Colonic mucosa (tissue), 4 donors: ENCODE results near the gene JPT2. TPM values are rescaled to one million over a fixed set of nuclear protein-coding genes. Genes with fewer than 3 reads are reported as not detected.

ENCODE experiments used
- DNase-seq: peaks from one replicate; pipeline ENCODE4 v3.0.0-alpha.2; 2020
- H3K27ac ChIP-seq: fragments of 200-600 bp; one replicate; pipeline ENCODE4 v1.8.0; 2021
- H3K27me3 ChIP-seq: fragments of 200-600 bp; one replicate; pipeline ENCODE4 v1.8.0; 2021
- H3K36me3 ChIP-seq: fragments of 200-600 bp; one replicate; pipeline ENCODE4 v1.8.0; 2021
- H3K4me1 ChIP-seq: fragments of 200-600 bp; one replicate; pipeline ENCODE4 v1.8.0; 2021; ENCODE audit warnings: mild to moderate bottlenecking
- H3K4me3 ChIP-seq: fragments of 200-600 bp; one replicate; pipeline ENCODE4 v1.8.0; 2021
- H3K9ac ChIP-seq, 2 donors: one replicate each; pipeline ENCODE4 v1.7.0; 2013; ENCODE audit warnings: control low read depth in 2 of 2, low read depth in 2 of 2, low read length in 2 of 2
- H3K9me3 ChIP-seq: fragments of 200-600 bp; one replicate; pipeline ENCODE4 v1.8.0; 2021
- intact Hi-C: fragments of 100-400 bp; cut with DNase I; formaldehyde crosslinking; loops from one replicate; pipeline ENCODE4 v1.14.1; 2022
- total RNA-seq, 2 donors: library from RNA; stranded (reverse); fragmentation: NEBNext Ultra II Directional in 1 of 2; extraction: Animal tissue kit (Norgen Biotek cat#: 25700) in 1 of 2; gene quantifications; one replicate each; pipeline ENCODE4 v1.2.1, GENCODE V29; 2021
- TF ChIP-seq, protein P1 (sequence below): fragments of 200-600 bp; IDR thresholded peaks from one replicate; pipeline ENCODE4 v1.8.0; 2022; ENCODE audit warnings: antibody characterized with exemption, mild to moderate bottlenecking
- donor health status: healthy.
- donor health status: DM: no; HTN: no; CAD: no.
- donor health status: DM: no; HTN: no; CAD: no.

Gene JPT2
- total RNA-seq, 2 donors from 2014 or later: 53.5 to 123 TPM

DNA sequence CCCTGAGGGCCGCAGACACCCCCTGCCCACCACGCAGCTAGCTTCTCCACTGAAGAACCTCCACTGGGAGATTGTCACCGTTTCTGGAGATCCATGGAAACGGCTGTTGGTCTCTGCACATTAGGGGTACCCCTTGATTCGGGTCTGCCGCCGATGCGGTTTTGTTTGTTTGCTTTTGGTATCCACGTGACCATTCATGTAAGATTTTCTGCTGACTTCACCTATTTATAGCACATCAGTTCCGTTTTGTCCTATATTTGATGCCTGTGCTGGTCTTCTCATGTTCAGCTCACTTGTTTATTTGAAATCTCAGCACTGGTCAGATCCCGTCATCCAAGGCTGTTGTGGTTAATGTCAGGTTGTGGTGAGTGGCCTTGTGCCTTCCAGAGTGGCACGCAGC lies 44.8 kb upstream of the JPT2 start:
- H3K36me3 ChIP-seq: no peaks in the 10 kb centered on the region
- H3K9ac ChIP-seq: no peak overlapping the region
- no peaks in the 10 kb centered on the region for H3K4me1 ChIP-seq
- DNase-seq: no peak
- no peaks in the 10 kb centered on the region for H3K9me3 ChIP-seq
- no peaks in the 10 kb centered on the region for H3K27me3 ChIP-seq
- no peak overlapping the region for H3K27ac ChIP-seq
- TF ChIP-seq, protein P1, sequence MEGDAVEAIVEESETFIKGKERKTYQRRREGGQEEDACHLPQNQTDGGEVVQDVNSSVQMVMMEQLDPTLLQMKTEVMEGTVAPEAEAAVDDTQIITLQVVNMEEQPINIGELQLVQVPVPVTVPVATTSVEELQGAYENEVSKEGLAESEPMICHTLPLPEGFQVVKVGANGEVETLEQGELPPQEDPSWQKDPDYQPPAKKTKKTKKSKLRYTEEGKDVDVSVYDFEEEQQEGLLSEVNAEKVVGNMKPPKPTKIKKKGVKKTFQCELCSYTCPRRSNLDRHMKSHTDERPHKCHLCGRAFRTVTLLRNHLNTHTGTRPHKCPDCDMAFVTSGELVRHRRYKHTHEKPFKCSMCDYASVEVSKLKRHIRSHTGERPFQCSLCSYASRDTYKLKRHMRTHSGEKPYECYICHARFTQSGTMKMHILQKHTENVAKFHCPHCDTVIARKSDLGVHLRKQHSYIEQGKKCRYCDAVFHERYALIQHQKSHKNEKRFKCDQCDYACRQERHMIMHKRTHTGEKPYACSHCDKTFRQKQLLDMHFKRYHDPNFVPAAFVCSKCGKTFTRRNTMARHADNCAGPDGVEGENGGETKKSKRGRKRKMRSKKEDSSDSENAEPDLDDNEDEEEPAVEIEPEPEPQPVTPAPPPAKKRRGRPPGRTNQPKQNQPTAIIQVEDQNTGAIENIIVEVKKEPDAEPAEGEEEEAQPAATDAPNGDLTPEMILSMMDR: no peak
- no peak overlapping the region for H3K4me3 ChIP-seq
- intact Hi-C loops: no loop called here

DNA sequence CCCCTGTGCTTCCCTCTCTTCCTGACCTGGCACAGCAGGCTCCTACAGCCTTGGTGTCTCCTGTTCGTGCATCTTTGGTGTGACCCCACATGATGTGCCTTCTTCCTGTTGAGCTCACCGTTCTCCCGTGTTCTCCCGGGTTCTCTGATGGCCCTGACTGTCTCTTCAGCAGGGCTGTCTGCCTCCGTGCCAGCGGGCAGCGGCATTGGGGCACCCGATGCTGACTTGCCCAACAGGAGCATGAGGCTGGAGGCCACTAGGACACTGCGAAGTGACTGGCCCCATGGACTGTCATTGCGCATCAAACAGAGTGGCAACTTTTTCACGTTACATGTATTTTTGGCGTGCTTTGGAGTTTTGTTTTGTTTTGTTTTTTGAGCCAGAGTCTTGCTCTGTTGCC lies 43.5 kb upstream of the JPT2 start:
- Histone ChIP-seq H3K36me3 (peaks cover 4% of the 10 kb centered on the region), H3K4me1 (no peaks in the 10 kb centered on the region), H3K4me3 (no peak overlapping the region), H3K27me3 (no peaks in the 10 kb centered on the region), H3K9ac (no peak overlapping the region), H3K9me3 (no peaks in the 10 kb centered on the region), H3K27ac (no peak overlapping the region)
- intact Hi-C loops: no loop called here
- no peak for DNase-seq
- TF ChIP-seq, protein P1: no peak

DNA sequence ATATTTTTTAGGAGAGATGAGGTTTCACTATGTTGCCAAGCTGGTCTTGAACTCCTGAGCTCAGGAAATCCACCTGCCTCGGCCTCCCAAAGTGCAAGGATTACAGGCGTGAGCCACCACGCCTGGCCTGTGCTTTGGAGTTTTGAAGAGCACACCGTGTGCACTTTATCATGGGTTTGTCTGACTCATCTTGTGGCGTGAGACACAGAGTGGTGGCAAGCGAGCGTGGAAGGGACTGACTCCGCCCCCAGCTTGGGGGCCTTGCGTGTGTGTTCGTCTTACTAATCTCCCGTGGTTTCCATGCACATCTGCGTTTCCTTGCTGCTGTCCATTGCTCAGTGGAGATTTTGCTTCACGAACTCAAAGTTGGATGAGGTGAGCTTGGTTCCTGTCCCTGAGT lies 43.0 kb upstream of the JPT2 start:
- Histone ChIP-seq H3K9me3 (no peaks in the 10 kb centered on the region), H3K27me3 (no peaks in the 10 kb centered on the region), H3K9ac (no peak overlapping the region), H3K36me3 (peaks cover 7% of the 10 kb centered on the region), H3K4me1 (no peaks in the 10 kb centered on the region), H3K4me3 (no peak overlapping the region), H3K27ac (no peak overlapping the region)
- intact Hi-C loops: no loop called here
- DNase-seq: no peak
- TF ChIP-seq, protein P1: no peak

DNA sequence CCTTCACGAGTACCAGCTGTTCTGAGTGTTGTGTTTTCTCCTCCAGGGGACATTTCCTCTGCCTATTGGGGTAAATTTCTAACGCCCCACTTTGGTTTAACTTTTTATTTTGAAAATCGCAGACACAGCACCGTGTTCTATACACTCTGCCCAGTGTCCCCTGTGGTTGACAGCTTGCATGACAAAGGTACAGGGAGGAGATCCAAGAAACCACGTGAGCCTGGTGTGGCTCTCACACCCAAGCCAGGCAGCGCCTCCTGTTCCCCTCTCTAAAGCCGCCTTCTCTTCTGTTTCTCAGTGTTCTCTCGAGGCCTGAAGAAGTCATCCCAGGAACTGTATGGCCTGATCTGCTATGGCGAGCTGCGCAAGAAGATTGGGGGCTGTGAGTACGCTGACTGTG lies 40.6 kb upstream of the JPT2 start:
- DNase-seq: no peak
- Histone ChIP-seq H3K9me3 (no peaks in the 10 kb centered on the region), H3K27me3 (no peaks in the 10 kb centered on the region), H3K36me3 (peaks cover 17% of the 10 kb centered on the region), H3K9ac (no peak overlapping the region), H3K4me3 (no peak overlapping the region), H3K27ac (no peak overlapping the region), H3K4me1 (no peaks in the 10 kb centered on the region)
- intact Hi-C loops: no loop called here
- TF ChIP-seq, protein P1: no peak

DNA sequence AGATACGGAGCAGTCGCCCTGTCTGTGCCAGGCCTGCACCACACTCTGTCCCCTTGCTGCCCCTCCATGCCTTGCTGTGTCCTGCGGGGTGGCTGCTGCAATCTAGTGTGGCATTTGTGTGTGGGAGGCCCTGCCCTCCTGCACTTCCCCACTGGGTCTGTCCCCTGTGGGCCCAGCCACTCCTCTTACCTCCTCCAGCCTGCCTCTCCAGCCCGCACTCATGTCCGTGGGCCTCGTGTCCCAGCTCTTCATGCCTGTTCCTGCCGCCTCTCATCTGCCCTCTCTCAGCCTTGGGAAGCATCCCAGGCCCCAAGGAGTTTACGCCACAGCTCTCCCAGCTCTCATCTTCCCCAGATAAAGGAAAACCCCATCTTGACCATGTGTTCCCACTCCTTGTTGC lies 39.3 kb upstream of the JPT2 start:
- Histone ChIP-seq H3K4me3 (no peak overlapping the region), H3K4me1 (no peaks in the 10 kb centered on the region), H3K27me3 (no peaks in the 10 kb centered on the region), H3K27ac (no peak overlapping the region), H3K9ac (no peak overlapping the region), H3K36me3 (peaks cover 21% of the 10 kb centered on the region), H3K9me3 (no peaks in the 10 kb centered on the region)
- intact Hi-C loops: no loop called here
- DNase-seq: no peak
- TF ChIP-seq, protein P1: no peak

DNA sequence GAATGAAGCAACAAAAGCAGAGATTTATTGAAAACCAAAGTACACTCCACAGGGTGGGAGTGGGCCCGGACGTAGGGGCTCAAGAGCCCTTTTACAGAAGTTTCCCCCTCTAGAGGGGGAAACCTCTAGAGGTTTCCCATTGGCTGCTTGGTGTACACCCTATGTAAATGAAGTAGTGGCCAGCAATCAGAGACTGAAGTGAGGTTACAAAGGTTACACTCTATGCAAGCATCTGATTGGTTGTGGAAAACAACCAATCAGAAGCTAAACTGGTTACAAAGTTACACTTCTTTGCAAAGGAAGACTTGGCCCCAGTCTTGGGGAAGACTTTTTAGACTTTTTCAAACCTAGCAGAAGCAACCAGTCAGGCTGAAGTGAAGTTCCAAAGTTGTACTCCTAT lies 38.8 kb upstream of the JPT2 start:
- H3K4me3 ChIP-seq: no peak overlapping the region
- no peaks in the 10 kb centered on the region for H3K4me1 ChIP-seq
- no peak for DNase-seq
- intact Hi-C loops: no loop called here
- H3K36me3 ChIP-seq: peaks cover 21% of the 10 kb centered on the region
- H3K9ac ChIP-seq: no peak overlapping the region
- TF ChIP-seq, protein P1: no peak
- no peaks in the 10 kb centered on the region for H3K9me3 ChIP-seq
- H3K27ac ChIP-seq: no peak overlapping the region
- no peaks in the 10 kb centered on the region for H3K27me3 ChIP-seq
